Kidney (tissue), 14 donors: Measurements from ENCODE around the gene RHOT1. TPM values are rescaled to one million over a fixed set of nuclear protein-coding genes. Genes with fewer than 3 reads are reported as not detected.

Experiments
- DNase-seq, 5 donors: peaks; one replicate each; pipeline ENCODE4 v3.0.0-alpha.2; 2013 to 2020
- FAIRE-seq: peaks from 2 replicates; lab custom pipeline; 2012; peaks lifted over from hg19 to GRCh38; lab: Jason Lieb, UNC
- H3K27ac ChIP-seq, 2 donors: one replicate each; pipeline ENCODE4 v1.7.0; 2013; ENCODE audit warnings: low read depth in 2 of 2, low read length in 2 of 2, inconsistent platforms in 1 of 2
- H3K27me3 ChIP-seq: one replicate; pipeline ENCODE4 v1.7.1; 2013; ENCODE audit warnings: low read length, inconsistent platforms; ENCODE audit not compliant: control insufficient read depth, insufficient read depth
- H3K36me3 ChIP-seq, 3 donors: one replicate each; pipeline versions ENCODE4 v1.7.0 to v1.7.1; 2013; ENCODE audit warnings: low read length in 3 of 3, control low read depth in 1 of 3, inconsistent platforms in 1 of 3; ENCODE audit not compliant: insufficient read depth in 3 of 3, control insufficient read depth in 2 of 3
- H3K4me1 ChIP-seq, 3 donors: one replicate each; pipeline versions ENCODE4 v1.7.0 to v1.7.1; 2013; ENCODE audit warnings: low read length in 3 of 3, inconsistent platforms in 1 of 3, low read depth in 1 of 3; ENCODE audit not compliant: control insufficient read depth in 2 of 3, insufficient read depth in 2 of 3
- H3K4me3 ChIP-seq, 3 donors: one replicate each; pipeline versions ENCODE4 v1.7.0 to v1.8.1; 2013; ENCODE audit warnings: low read length in 3 of 3, control low read depth in 1 of 3, inconsistent platforms in 1 of 3
- H3K9ac ChIP-seq, 3 donors: one replicate each; pipeline versions ENCODE4 v1.7.0 to v1.7.1; 2013; ENCODE audit warnings: low read length in 3 of 3, control low read depth in 1 of 3, inconsistent platforms in 1 of 3
- H3K9me3 ChIP-seq, 3 donors: one replicate each; pipeline versions ENCODE4 v1.7.0 to v1.7.1; 2013; ENCODE audit warnings: low read length in 3 of 3, control low read depth in 1 of 3, inconsistent platforms in 1 of 3; ENCODE audit not compliant: control insufficient read depth in 2 of 3, insufficient read depth in 1 of 3
- CTCF ChIP-seq: IDR thresholded peaks from 3 replicates; pipeline ENCODE4 v1.5.1; 2012; ENCODE audit warnings: mild to moderate bottlenecking, moderate library complexity, borderline replicate concordance; ENCODE audit not compliant: insufficient read depth; ENCODE audit errors: extremely low read depth
- intact Hi-C: fragments of 100-400 bp; cut with DNase I; formaldehyde crosslinking; loops from one replicate; pipeline ENCODE4 v1.11.1; 2022
- polyA plus RNA-seq: library from polyadenylated mRNA; stranded (reverse); fragments of 350-450 nt; fragmentation: Illumina TruSeq; extraction: RNeasy Lipid Tissue Mini Kit (QIAGEN cat#74804); gene quantifications from one replicate; pipeline ENCODE4 v1.2.3, GENCODE V29; 2014; ENCODE audit warnings: low read depth, low replicate concordance; ENCODE audit not compliant: insufficient read depth
- total RNA-seq: library from RNA; stranded (reverse); fragmentation: NEBNext Ultra II Directional; extraction: Animal tissue kit (Norgen Biotek cat#: 25700); gene quantifications from one replicate; pipeline ENCODE4 v1.2.1, GENCODE V29; 2021
- donor health status: control.
- donor health status: control.
- donor health status: control.
- donor health status: control.
- donor health status: control.
- donor health status: DM: yes; HTN: yes; CAD: no.
- donor health status: Normal renal cell carcinoma (clear cell type).

The RHOT1 gene
- total and polyA plus RNA-seq, 2 donors from 2014 or later: 25.6 to 30.4 TPM

GRCh38 chr17:32118835-32119234 is 23.5 kb upstream of the RHOT1 start:
- intact Hi-C loops: no loop called here
- no peak overlapping the region for H3K9ac ChIP-seq
- no peaks in the 10 kb centered on the region for H3K4me1 ChIP-seq
- H3K36me3 ChIP-seq: no peaks in the 10 kb centered on the region
- no peaks in the 10 kb centered on the region for H3K27me3 ChIP-seq
- no peaks in the 10 kb centered on the region for H3K9me3 ChIP-seq
- no peak overlapping the region for H3K27ac ChIP-seq
- no peak for TF ChIP-seq CTCF
- H3K4me3 ChIP-seq: no peak overlapping the region
- FAIRE-seq (no peak), DNase-seq (no peak)

GRCh38 chr17:32120141-32120540 is 22.2 kb upstream of the RHOT1 start:
- Histone ChIP-seq H3K36me3 (no peaks in the 10 kb centered on the region), H3K27me3 (no peaks in the 10 kb centered on the region), H3K4me3 (no peak overlapping the region), H3K4me1 (no peaks in the 10 kb centered on the region), H3K27ac (no peak overlapping the region), H3K9me3 (no peaks in the 10 kb centered on the region), H3K9ac (no peak overlapping the region)
- FAIRE-seq (no peak), DNase-seq (no peak)
- TF ChIP-seq CTCF: no peak
- intact Hi-C loops: no loop called here

DNA sequence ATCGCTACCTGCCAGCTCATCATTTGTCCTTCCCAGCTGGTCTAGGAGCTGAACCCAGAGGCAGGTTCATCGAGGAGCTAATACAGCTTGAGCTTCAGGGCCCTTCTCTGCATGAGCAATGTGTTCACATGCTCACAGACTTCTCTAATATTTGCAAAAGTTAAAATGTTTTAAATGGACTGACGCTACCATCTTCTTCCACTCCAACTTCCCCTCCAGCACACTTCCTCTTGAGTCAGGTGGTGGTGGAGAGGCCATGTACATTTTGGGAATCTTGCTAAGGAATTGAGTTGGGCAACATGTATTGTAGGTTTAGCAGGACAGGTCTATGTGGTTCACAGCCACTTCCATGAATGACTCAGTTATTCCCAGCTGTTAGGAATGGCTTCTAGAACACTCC is 21.6 kb upstream of the RHOT1 start:
- FAIRE-seq (no peak), DNase-seq (no peak)
- Histone ChIP-seq H3K27ac (no peak overlapping the region), H3K36me3 (no peaks in the 10 kb centered on the region), H3K9ac (no peak overlapping the region), H3K4me1 (no peaks in the 10 kb centered on the region), H3K4me3 (no peak overlapping the region), H3K9me3 (no peaks in the 10 kb centered on the region), H3K27me3 (no peaks in the 10 kb centered on the region)
- TF ChIP-seq CTCF: no peak
- intact Hi-C loops: no loop called here

- intact Hi-C loops: no loop called here
- Histone ChIP-seq H3K9me3 (no peaks in the 10 kb centered on the region), H3K4me1 (no peaks in the 10 kb centered on the region), H3K4me3 (no peak overlapping the region), H3K9ac (no peak overlapping the region), H3K27me3 (no peaks in the 10 kb centered on the region), H3K36me3 (no peaks in the 10 kb centered on the region), H3K27ac (no peak overlapping the region)
- peak in 2 of 5 donors; percentile 22 to 71 for DNase-seq
- no peak for TF ChIP-seq CTCF
- no peak for FAIRE-seq
These were observed 18.5 kb upstream of the RHOT1 start for GRCh38 chr17:32123782-32124181.
